Measurements from ENCODE around the gene PTRHD1.
"Not testable (repeated sequence)": the region's sequence is repeated elsewhere in the genome, so short reads cannot be mapped to it uniquely, and the experiment has no call there.

PTRHD1 gene

GRCh38 chr2:24805811-24806660 lies 12.8 kb upstream of the PTRHD1 start:
- DNase-seq, result not testable (repeated sequence)

GRCh38 chr2:24800487-24800886 lies 7.3 kb upstream of the PTRHD1 start:
- not testable (repeated sequence) for DNase-seq

GRCh38 chr2:24797644-24798043 lies 4.5 kb upstream of the PTRHD1 start:
- no peak for DNase-seq

GRCh38 chr2:24793761-24794435 lies 707 bp upstream of the PTRHD1 start:
- peak; percentile 11 for DNase-seq

- no peak for DNase-seq
Measured at GRCh38 chr2:24792542-24792873, 683 bp downstream of the PTRHD1 start.

- no peak for DNase-seq
Measured at GRCh38 chr2:24791452-24791851, 1.7 kb downstream of the PTRHD1 start.

- no peak for DNase-seq
Measured at GRCh38 chr2:24788816-24789215, 4.4 kb downstream of the PTRHD1 start.

GRCh38 chr2:24787532-24787931 lies 5.7 kb downstream of the PTRHD1 start:
- DNase-seq, result no peak

GRCh38 chr2:24785671-24786321 lies 7.4 kb downstream of the PTRHD1 start:
- no peak for DNase-seq

- DNase-seq, result no peak
Measured at GRCh38 chr2:24783641-24784040, 9.6 kb downstream of the PTRHD1 start.

GRCh38 chr2:24779116-24779515 lies 14.1 kb downstream of the PTRHD1 start:
- no peak for DNase-seq

- DNase-seq, result no peak
Measured at GRCh38 chr2:24774373-24774772, 18.8 kb downstream of the PTRHD1 start.

- DNase-seq, result no peak
Measured at GRCh38 chr2:24771764-24772586, 21.2 kb downstream of the PTRHD1 start.

- DNase-seq, result no peak
Measured at GRCh38 chr2:24771061-24771460, 22.1 kb downstream of the PTRHD1 start.

- no peak for DNase-seq
Measured at GRCh38 chr2:24768601-24769000, 24.6 kb downstream of the PTRHD1 start.

GRCh38 chr2:24768013-24768412 lies 25.2 kb downstream of the PTRHD1 start:
- no peak for DNase-seq

- peak; percentile 24 for DNase-seq
Measured at GRCh38 chr2:24766609-24767008, 26.6 kb downstream of the PTRHD1 start.

- no peak for DNase-seq
Measured at GRCh38 chr2:24763843-24764242, 29.3 kb downstream of the PTRHD1 start.

- DNase-seq, result no peak
Measured at GRCh38 chr2:24762518-24762917, 30.7 kb downstream of the PTRHD1 start.

- no peak for DNase-seq
Measured at GRCh38 chr2:24761866-24762265, 31.3 kb downstream of the PTRHD1 start.

GRCh38 chr2:24756789-24757188 lies 36.4 kb downstream of the PTRHD1 start:
- no peak for DNase-seq

- DNase-seq, result no peak
Measured at GRCh38 chr2:24754985-24755705, 38.0 kb downstream of the PTRHD1 start.

All from activated CD4-positive, alpha-beta T cell treated with anti-CD3 and anti-CD28 coated beads for 48 hours (primary cell).